Measurements from ENCODE around the gene CRIP3.
A peak's percentile ranks its signal among the peaks of the same experiment; 100 is the strongest.

Gene CRIP3

DNA sequence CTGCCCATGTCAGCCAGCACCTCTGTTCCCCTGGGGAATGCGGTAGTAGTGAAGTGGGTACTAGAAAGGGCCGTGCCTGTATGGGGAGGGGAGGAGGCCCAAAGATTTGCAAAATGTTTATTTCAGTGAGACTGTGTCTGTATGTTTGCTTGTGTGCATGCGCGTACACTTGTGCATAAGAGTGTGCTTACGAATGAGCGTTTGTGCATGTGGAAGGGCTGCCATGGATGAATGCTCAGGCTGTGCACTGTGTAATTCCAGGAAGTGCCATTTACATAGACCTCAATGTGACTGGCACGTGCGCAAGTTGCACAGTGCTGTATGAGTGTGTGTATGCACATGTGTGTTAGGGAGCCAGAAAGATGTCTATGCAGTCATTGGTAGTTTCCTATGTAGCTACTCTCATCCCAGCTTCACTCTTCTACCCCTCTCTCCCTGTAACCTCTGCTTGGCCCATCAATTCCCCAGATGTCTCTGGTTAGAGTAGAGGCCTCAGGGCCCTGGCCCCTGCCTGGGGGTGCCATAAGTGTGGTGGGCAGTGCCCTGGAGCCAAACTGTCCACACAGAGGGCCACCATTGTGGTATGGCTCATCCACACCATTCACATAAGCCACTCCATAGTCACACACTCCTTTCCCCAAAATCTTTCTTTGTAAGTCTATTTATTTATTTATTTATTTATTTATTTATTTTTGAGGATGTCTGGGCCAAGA is 37.4 kb downstream of the CRIP3 start:
- no peak for DNase-seq

DNA sequence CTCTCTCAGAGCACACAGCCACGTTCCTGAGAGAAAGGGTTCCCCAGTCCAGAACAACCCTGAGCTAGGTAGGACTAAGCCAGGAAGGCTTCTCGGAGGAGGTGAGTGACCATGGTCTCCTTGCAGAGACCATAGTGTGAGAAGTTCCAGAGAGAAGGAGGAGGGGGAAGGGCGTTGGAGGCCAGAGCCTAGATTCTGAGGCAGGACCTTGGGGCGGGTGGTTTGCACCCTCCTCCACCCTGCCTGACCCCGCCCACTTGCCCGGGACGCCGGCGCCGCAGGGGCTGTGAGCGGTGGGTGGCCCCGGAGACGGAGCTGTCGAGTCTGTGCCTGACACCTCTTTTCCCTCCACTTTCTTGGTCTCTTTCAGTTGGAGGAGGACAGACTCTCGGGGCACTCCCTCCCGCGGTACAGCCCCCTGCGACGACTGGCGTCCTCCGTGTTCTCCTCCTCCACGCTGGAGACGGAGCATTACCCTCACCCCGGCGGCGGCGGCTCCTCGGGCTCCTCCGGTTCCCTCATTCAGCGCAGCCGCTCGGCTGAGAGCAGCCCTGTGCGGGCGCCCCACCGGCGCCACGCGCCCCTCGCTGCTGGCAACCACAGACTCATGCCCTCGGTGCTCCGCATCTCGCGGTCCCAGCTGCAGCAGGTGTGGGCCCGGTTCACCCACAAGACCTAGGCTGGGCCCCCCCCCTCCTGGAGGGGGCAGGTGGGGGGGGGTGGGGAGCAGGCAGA is 39.2 kb downstream of the CRIP3 start:
- no peak for DNase-seq

DNA sequence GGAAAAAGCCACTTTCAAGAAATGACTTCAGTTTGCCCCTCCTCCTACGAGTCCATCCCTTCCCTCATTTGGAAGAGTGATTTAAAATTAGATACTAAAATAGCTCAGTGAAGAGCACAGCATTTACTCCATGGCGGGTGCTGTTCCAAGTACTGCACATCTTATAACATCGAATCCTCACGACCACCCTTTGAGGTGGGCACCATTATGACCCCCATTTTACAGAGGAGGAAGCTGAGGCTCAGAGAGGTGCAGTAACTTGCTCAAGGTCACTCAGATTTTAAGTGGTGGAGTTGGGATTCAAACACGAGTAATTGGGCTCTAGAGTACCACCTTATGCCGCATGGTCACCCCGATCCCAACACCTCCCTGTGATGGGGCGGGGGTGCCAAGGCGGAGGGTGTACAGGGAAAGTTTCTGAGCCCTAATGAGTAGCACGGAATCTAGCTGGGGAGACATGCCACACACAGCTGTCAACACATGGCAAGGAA is 39.8 kb downstream of the CRIP3 start:
- DNase-seq, result no peak

DNA sequence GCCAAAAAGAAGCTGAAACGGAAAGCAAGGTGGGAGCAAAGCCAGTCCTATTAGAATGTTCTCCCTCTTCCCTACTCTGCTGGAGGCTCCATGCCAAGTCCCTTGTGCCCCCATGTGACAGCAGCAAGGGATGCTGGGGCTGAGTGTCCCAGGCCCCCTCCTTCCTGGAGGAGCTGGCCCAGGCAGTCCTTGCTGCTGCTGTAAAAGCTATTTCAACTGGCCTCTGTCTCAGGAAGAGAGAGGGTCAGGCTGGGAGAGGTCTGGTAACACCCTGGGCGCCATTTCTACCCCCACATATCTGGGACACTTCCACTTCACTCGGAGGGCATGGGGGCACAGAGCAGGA is 40.3 kb downstream of the CRIP3 start:
- peak; percentile 13 for DNase-seq

DNA sequence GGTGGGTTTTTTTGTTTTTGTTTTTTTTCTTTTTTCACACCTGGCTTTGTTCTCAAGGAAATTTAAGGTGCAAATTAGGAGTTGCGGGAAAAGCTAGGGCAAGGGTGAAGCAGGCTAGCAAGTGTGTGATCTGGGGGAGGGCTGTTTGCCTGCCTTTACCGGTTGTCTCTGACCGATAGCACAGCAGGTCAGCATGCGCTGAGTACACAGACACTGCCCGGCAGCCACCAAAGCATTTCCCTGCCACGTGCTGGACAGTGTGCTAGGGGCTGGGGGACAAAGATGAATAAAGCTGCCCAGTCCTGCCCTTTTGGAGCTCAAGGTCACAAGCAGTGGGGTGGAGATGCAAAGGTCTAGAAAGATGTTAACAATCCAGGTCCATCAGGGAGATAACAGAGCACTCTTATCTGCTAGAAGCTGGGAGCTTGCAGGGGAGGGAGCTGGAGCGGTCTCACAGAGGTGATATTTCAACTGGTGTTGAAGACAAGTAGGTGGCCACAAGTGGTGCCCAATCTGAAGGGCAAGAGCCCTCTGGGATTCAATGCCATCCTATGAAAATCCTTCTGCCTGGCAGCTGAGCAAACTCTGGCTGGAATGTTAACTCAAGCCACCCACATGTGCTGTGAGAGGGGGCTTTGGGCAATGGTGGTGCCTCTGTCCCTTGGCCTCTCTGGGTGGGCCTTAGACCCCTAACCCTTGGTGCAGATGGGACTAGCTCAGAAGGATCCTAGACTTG is 40.8 kb downstream of the CRIP3 start:
- no peak for DNase-seq

DNA sequence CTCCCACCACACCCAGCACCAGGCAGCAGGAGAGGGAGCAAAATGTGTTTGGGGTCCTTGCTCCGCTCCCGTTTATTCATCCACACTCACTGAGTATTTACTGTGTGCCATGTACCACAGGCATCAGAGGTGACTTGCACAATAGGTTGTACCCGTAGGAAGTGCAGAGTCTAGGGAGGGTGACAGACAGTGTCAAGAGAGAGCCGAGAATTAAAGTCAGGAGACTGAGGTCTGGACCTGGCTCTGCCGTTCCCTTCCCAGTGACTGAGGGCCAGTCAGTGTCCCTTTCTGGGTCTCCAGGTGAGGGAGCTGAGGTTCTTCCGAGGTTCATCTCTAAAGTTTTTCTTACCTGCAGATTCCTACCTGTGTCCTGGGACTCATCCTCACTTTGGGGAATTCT is 43.1 kb downstream of the CRIP3 start:
- no peak for DNase-seq

DNA sequence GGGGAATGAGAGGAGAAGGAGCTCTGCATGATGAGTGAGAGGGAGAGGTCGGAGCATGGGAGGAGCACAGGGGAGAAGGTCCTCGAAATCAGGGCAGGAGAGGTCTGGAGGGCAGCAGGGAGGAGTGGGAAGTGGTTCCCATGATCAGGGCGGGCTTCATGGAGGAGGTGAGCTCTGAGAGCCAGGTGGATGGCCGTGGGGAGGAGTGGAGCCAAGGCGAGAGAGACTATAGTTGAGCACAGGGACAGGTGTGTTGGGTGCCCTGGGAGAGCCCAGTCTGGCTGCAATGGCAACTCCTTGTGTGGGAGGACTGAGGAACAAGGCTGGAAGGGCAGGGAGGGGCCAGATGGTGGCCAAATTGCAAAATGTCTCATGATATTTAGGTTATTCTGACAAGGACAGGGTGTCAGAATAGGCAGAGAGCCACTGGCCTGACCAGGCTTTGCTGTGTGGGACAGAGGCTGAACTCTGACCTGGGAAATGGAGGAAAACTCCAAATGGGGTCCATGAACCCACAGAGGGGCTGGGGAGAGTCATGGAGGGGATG is 44.0 kb downstream of the CRIP3 start:
- no peak for DNase-seq

DNA sequence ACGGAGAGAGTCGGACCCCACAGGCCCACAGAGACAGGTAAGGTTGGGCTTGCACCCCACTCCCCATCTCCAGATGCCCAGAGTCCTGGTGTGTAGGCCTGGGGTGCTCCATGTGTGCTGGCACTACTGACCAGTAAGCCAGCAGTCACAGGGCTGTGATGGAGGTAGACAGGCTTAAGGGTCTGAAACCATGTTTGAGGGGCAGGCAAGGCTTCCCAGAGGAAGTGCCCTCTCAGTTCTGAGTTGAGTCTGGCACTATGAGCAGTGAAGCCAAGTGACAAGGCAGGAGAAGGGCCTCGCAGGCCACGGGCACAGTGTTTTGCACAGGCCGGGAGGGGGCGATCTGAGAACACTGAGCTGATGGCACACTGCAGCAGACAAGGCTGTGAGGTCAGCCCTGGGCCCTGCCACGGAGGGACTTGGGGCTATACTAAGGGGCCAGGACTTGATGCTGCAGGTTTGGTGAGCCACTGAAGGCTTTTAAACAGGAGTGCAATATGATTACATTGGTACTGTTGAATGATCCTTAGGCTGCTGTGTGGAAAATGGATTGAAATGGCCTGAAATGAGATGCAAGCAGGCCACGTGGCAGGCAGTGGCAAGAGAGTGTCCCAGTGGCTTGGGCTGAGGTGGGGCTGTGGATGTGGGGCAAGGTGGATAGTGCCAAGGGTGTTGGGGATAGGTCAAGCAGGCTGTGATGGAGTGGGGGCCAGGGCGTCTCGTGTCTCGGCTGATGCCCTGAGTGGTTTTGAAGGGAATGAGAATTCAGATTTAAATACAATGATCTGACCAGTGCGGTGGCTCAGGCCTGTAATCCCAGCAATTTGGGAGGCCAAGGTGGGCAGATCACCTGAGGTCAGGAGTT is 45.1 kb downstream of the CRIP3 start:
- peak; percentile 14 for DNase-seq

DNA sequence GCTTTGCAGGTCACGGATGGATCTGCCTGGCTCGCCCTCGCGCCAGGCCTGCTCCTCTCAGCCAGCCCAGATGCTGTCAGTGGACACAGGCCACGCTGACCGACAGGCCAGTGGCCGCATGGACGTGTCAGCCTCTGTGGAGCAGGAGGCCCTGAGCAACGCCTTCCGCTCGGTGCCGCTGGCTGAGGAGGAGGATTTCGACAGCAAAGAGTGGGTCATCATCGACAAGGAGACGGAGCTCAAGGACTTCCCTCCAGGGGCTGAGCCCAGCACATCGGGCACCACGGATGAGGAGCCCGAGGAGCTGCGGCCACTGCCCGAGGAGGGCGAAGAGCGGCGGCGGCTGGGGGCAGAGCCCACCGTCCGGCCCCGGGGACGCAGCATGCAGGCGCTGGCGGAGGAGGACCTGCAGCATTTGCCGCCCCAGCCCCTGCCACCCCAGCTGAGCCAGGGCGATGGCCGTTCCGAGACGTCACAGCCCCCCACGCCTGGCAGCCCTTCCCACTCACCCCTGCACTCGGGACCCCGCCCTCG is 45.8 kb downstream of the CRIP3 start:
- no peak for DNase-seq

DNA sequence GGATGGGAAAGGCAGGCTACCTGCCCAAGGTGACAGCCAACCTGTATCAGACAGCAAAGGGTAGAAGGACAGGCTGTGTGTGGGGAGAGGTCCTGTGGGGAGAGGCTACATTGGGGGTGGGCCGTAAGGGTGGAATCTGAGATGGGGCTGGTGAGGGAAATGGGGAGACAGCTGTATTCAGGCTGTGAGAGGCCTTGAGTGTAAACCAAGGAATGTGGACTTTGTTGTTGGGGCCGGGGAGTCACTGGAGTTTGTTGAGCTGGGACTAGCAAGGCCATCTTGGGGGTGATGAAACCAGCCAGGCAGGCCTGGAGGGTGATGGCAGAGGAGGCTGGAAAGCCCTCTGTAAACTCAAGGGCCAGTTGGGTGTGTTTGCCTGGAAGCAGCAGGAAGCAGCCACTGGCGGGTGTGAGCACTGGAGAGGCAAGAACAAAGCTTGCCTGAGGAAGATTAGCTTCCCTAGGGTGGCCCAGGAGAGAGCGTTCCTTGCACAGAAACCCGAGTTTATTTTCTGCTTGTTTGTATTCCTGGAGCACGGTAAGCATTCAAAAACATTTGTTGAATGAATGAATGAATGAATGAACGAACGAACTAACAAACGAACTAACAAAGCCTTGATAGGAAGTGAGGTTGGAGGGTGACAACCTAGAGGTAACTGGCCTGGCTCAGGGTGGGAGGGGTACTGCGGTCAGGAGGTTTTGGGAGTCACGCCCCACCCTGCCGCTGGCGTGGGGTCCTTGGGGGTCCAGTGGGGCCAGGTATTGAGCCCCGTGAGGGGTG is 46.4 kb downstream of the CRIP3 start:
- DNase-seq, result no peak

DNA sequence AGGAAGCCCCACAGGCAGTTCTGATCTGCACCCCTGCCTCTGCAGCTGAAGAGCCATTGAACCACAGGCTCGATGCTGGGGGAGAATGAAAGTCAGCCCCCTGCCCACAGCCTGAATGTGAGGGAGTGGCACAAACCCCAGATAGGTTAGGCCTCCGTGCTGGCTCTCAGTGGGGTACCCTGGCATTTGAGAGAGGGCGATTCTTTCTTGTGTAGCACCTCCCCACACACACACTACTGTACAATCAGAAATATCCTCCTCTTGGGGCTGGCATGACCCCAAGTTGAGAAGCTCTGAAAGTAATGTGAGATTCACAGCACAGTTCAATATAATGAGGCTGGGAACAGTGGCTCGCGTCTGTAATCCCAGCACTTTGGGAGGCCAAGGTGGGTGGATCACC is 47.4 kb downstream of the CRIP3 start:
- DNase-seq, result no peak

DNA sequence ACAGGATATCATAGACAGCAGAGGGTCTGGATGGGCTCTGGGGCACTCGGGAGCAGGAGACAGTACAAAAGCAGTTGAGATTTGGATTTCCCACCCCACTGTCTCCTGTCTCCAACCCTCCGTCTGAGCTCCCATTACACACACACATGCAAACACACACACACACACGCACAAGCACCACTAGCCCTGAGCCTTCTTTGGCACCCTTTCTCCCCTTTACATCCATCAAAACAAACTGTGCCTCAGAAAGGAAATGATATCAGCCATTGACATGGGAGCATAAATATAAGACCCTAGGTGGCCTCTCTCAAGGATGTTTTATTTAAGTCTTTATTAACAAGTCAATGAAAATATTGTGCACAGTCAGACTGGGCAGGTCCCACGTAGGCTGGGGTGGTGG is 47.8 kb downstream of the CRIP3 start:
- no peak for DNase-seq

DNA sequence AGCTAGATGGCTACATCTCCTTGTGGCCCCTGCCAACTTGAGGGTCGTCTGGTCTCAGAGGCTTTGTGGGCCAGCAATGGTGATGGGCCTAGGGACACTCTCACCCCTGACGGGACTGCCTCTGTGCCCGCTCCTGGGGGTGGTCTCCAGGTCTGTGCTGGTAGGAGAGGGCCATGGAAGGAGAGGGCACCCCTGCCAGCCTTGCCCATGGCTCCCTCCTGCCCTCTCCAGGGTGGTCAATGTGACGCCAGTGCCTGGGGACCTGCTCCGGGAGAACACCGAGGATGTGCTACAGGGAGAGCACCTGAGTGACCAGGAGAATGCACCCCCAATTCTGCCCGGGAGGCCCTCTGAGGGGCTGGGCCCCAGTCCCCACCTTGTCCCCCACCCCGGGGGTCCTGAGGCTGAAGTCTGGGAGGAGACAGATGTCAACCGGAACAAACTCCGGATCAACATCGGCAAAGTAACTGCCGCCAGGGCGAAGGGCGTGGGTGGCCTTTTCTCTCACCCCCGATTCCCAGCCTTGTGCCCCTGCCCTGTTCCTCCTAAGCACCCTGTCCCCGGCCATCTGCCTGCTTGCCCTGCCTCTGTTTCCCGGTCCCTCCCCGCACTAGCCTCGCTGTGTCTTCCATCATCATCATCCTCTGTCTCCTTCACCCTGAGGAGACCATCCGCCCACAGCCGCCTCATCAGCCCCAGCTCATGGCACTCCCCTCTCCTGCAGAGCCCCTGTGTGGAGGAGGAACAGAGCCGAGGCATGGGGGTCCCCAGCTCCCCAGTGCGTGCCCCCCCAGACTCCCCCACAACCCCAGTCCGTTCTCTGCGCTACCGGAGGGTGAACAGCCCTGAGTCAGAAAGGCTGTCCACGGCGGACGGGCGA is 49.6 kb downstream of the CRIP3 start:
- DNase-seq, result no peak

DNA sequence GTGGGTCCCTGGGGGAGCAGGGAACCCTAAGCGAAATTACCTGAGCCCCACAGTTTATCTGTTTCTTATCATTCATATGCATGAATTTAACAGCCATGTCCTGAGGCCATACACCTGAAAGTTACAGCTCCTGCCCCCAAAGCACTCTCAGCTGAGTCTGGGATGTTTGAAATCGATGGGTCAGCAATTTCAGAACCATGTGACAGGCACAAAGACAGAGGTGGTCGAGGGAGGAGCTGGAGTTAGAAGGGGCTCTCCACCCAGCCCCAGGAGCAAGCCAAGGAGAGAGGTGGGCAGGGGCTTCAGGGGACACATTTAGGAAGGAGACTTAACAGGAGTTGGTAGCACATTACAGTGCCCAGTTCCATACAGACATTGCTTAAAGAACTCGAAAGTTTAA is 50.4 kb downstream of the CRIP3 start:
- DNase-seq, result no peak

DNA sequence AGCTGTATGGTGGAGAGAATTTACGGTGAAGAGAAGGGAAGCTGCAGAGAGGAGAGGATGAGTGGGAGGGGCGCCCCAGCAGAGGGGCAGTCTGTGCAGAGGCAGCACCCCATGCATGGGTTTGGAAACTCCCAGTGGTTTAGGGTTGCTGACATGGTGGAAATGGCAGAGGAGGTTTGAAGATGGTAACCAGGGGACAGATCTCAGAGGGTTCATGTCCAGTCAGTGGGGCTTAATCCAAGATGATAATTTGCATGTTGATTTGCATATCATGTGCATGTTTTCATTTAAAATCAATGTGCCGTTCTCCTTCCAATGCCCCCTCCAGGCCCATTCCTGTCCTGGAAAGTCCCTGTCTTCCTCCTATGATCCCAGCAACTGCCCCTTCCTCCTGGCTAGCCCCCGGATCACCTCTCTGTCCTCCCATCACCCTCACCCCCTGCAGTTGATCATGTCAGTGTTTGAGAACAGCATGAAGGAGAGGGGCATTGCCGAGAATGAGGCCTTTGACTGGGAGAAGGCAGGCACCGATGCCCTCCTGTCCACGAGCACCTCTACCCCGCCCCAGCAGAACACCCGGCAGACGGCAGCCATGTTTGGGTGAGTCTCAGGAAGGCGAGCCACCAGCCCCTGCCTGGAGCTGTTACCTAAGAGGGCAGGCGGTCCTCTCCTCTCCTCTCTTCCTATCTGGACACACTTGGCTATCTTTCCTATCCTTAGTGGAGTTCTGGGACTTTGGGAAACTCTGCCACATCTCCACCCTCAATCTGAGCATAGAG is 51.1 kb downstream of the CRIP3 start:
- DNase-seq, result no peak

DNA sequence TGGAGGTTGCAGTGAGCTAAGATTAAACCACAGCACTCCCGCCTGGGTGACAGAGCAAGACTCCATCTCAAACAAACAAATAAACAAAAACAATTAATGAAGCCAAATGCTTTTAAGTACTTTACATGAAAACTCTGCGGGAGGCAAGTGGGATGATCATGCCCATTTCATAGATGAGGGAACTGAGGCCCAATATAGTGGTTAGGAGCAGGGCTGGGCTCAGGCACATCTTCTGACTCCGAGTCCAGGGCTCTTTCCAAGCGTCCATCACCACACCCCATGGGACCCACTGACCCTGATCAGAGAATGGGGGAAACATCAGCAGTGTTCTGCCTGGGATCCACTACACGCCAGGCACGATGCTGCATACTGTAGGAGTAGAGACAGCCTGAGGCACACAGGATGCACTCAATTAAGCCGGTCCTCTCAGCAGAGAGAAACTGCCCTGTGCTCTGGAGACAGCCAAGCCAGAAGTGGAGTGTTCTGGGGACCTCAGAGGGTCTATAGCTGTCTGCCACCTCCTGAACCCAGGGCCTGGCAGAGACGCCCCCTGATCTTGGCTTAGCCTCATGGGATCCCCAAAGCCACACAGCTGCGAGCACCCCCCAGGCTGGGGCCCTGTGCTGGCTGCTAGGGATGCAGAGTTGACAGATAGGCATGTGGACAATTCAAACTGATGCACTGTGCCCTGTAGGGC is 51.8 kb downstream of the CRIP3 start:
- DNase-seq, result no peak

Measured in NCI-H774 (cell line).